Measurements from ENCODE around the gene PPM1B.

PPM1B gene

DNA sequence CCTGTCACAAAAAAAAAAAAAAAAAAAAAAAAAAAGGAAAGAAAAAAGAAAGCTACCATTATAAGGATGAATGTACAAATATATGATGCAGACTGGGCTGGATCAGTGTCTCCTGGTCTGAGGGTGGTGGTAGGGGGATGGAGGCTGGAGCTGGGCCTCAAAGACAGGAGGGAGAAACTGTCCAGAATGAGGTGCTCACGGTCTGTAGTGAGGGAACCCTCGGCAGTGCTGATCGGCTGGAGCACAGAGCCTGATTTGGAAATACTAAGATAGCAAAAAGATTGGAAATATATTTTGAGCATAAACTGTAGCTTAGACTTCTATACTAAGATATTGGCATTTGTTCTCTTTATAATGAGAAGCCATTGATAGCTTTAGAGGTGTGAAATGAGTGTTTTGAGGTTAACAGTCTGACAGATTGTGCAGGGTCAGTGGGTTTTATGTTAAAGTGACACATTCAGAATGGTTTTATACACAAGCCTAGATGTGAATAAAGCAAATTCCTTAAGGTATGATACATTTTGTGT, 98.7 kb downstream of the PPM1B start:
- DNase-seq: no peak

DNA sequence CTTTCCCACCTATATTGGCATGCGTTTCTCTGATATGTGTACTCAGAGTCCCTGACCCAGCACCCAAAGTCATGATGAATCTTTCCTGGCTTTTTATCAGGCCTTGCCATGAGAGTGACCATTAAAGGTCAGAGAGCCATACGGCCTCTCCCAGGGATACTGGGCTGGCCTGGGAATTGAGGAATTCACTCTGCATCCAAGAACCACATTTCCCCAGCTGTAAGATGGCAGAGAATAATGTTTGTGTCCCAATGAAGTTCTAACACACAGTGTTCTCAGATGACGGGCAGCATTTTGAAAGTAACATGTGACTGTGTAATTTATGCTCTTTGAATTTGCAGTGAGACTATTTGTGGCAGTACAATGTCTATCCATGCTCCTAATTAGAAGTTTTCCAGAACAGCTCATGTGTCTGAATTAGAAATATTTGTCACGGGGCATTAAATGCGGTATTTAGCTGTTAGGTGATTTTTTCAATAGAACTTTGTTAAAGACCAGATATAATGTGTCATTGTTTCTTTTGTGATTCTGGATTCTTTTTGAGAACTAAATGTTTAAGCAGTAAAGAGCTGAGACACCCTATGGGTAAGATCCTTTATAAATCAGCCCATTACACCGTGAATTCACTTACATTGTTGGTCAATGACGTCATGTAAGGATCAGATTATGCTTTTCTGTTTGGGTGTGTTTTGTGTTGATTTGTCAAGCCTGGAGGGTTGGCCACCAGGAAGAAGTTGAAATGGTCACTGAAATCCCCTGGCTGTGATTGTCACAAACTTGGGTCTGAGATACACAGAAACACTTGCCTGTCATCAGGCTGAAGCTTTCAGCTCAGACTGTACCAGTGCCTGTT, 99.3 kb downstream of the PPM1B start:
- DNase-seq: no peak

DNA sequence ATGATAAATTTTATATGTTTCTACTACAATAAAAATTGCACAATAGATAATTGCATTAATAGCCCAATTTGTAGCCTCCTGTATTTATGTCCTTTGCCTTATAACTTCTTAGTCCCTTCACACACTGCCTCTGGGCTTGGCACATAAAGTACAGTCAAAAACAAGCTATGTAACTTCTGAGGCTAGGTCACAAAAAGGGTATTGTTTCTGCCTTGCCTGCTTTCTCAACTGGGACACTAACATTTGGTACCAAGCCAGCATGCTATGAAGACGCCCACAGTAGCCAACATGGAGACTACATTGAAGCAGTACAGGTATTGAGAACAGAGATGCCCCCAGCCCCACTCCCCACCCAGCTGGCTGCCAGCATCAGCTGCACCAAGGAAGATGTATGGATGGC, 101.2 kb downstream of the PPM1B start:
- no peak for DNase-seq

DNA sequence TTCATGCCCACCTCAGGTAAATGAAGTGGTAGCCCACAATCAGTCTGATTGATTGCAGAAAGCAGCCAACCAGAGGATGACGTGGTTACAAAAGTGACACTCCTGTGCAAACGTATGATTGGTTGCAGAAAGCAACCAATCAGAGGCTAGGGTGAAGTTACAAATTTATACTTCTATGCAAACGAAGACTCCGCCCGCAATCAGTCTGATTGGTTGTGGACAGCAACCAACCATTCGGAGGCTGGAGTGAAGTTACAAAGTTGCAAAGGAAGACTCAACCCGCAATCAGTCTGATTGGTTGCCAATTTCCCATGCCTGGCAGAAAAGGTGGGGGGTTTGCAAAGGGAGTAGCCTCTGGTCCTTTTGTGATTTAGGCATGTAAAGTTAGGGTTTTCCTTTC, 102.6 kb downstream of the PPM1B start:
- no peak for DNase-seq

DNA sequence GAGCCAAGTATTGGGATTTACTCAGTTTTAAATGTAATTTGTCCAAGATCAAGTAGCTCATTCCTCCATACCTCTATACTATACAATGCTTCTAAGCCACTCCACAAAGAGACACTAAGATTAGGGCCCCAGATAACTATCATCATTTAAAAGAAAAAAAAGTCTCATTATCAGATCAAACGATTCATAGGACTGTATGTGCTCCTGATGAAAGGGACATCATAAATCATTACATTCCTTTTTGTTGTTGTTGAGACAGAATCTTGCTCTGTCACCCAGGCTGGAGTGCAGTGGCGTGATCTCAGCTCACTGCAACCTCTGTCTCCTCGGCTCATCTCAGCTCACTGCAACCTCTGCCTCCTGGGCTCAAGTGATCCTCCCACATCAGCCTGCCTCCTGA, 104.4 kb downstream of the PPM1B start:
- no peak for DNase-seq

DNA sequence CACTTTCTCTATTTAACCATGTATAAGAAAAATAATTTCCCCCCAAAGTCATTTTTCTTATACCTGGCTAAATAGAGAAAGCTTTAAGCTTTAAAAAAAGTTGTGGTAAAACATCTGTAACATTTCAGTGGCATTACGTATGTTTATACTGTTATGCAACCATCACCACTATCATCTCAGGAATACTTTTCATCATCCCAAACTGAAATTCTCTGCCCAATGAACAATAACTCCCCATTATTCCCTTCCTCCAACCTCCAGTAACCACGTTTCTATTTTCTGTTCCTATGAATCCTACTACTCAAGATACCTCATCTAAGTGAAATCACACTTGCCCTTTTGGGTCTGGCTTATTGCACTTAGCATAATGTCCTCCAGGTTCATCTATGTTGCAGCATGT, 104.9 kb downstream of the PPM1B start:
- DNase-seq: no peak

DNA sequence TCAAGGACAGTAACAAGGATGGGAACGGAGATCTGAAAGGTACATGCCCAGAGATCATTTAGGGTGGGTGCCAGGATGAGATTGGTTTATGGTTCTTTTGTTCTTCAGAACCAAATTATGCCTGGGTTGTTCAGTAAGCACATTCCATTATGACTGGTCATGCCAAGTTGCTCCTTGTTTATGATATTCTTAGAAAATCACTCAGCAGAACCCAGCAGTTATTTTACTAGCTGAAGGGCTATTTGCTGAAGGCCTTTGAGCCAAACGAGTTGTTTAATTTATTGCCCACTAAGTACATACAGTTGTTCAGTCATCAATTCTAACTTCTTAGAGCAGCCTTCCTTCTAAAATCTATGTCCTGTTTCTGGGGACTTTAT, 107.2 kb downstream of the PPM1B start:
- DNase-seq: no peak

DNA sequence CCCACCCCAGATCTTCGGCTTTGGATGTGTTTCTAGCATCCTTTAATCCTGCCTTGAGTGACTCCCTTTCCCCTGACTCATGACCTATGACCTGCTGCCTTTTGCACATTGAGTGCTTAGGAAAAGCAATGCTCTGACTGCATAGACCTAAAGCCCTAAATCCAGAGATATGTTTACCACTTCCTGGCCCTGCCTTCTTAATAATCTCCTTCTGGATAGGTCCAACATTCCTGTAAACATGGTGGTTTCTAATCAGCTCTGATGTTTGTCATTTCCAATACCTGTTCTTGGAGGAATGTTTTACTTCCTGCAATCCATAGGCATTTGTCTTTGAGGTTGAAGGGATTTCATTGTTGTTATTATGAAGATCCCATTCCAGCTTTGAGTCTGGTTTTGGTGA, 108.9 kb downstream of the PPM1B start:
- no peak for DNase-seq

DNA sequence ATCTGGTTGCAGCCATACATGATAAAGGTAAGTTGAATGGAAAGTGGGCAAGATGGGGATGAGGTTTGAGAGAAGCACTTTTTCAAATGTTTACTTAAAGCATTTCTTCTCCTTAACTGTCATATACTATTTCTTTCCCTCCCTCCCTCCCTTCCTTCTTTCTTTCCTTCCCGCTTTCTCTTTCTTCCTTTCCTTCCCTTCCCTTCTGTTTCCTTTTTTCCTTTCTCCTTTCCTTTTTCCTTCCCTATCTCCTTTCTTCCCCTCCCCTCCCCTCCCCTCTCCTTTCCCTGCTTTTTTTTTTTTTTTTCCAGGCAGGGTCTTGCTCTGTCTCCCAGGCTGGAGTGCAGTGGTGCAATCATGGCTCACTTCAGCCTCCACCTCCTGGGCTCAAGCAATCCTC, 112.2 kb downstream of the PPM1B start:
- no peak for DNase-seq

Data from hematopoietic multipotent progenitor cell treated with erythropoietin and hydrocortisone succinate and interleukin-3 and kit ligand, for 4 days (in vitro differentiated cells).